Mesendoderm (in vitro differentiated cells): Measurements from ENCODE around the gene OTOG.

Source experiments
- DNase-seq: peaks from one replicate; pipeline ENCODE4 v3.0.0; 2013
- H2AK5ac ChIP-seq: 2 replicates; pipeline ENCODE4 v1.6.1; 2013; ENCODE audit warnings: low read length, inconsistent platforms
- H2BK120ac ChIP-seq: 2 replicates; pipeline ENCODE4 v1.6.1; 2013; ENCODE audit warnings: low read depth, mild to moderate bottlenecking, low read length, moderate library complexity, mixed read lengths
- H2BK15ac ChIP-seq: replicated peaks from 2 replicates; pipeline ENCODE4 v1.6.1; 2013; ENCODE audit warnings: low read depth, mild to moderate bottlenecking, moderate library complexity
- H2BK5ac ChIP-seq: 2 replicates; pipeline ENCODE4 v1.6.1; 2013; ENCODE audit warnings: low read length, inconsistent platforms
- H3K18ac ChIP-seq: 2 replicates; pipeline ENCODE4 v1.6.1; 2013; ENCODE audit warnings: mild to moderate bottlenecking, low read length, mixed read lengths
- H3K23ac ChIP-seq: one replicate; pipeline ENCODE4 v1.6.1; 2013; ENCODE audit warnings: low read length
- H3K27ac ChIP-seq: 2 replicates; pipeline ENCODE4 v1.5.1; 2013; ENCODE audit warnings: low read depth, mild to moderate bottlenecking, inconsistent platforms, low read length, moderate library complexity
- H3K27me3 ChIP-seq: 2 replicates; pipeline ENCODE4 v1.6.1; 2013; ENCODE audit warnings: low read length, control low read depth, mild to moderate bottlenecking, inconsistent platforms; ENCODE audit not compliant: insufficient read depth, poor library complexity
- H3K36me3 ChIP-seq: 2 replicates; pipeline ENCODE4 v1.6.1; 2013; ENCODE audit warnings: low read length, inconsistent platforms; ENCODE audit not compliant: control insufficient read depth, insufficient read depth
- H3K4ac ChIP-seq: one replicate; pipeline ENCODE4 v1.6.1; 2013; ENCODE audit warnings: low read depth, mild to moderate bottlenecking, low read length, moderate library complexity
- H3K4me1 ChIP-seq: 2 replicates; pipeline ENCODE4 v1.6.1; 2013; ENCODE audit warnings: low read depth, low read length, inconsistent platforms; ENCODE audit not compliant: control insufficient read depth
- H3K4me2 ChIP-seq: 2 replicates; pipeline ENCODE4 v1.6.1; 2013; ENCODE audit warnings: low read length
- H3K4me3 ChIP-seq: 2 replicates; pipeline ENCODE4 v1.5.1; 2013; ENCODE audit warnings: mild to moderate bottlenecking, low read length
- H3K56ac ChIP-seq: one replicate; pipeline ENCODE4 v1.6.1; 2013; ENCODE audit warnings: low read length
- H3K79me1 ChIP-seq: 2 replicates; pipeline ENCODE4 v1.6.1; 2013; ENCODE audit warnings: low read length, inconsistent platforms
- H3K79me2 ChIP-seq: 2 replicates; pipeline ENCODE4 v1.6.1; 2013; ENCODE audit warnings: mild to moderate bottlenecking, low read length; ENCODE audit not compliant: control insufficient read depth, insufficient read depth
- H3K9ac ChIP-seq: 2 replicates; pipeline ENCODE4 v1.6.1; 2013; ENCODE audit warnings: low read length, inconsistent platforms
- H4K5ac ChIP-seq: one replicate; pipeline ENCODE4 v1.6.1; 2013; ENCODE audit warnings: low read length
- H4K8ac ChIP-seq: one replicate; pipeline ENCODE4 v1.6.1; 2013; ENCODE audit warnings: low read depth, mild to moderate bottlenecking, control low read depth, low read length, moderate library complexity
- WGBS: extraction: QIAGEN DNeasy Blood & Tissue Kit; methylation state at CpG from one replicate; pipeline ENCODE4 v1.1.7; 2013; ENCODE audit warnings: low lambda C conversion rate, missing lambda C conversion rate; ENCODE audit not compliant: insufficient coverage; ENCODE audit errors: extremely low coverage; 5-methylcytosine and 5-hydroxymethylcytosine counted together

Gene OTOG

DNA sequence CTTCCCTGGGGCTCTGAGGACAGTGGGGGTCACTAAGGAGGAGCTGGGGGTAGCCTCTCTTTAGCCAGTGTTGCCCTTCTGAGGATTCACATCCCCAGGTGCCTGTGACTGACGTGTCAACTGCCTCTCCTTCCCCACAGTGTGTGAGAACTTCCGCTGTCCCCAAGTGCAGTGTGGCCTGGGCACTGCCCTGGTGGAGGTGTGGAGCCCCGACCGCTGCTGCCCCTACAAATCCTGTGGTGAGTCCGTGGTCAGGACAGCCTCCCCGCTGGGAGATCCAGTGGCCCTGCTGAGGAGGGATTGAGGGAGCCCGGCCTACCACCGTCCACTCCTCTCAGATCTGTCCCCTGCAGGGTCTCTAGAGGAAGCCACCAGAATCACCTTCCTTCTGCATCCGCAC lies 91.3 kb downstream of the OTOG start:
- Histone ChIP-seq H3K36me3 (no peaks in the 10 kb centered on the region), H2AK5ac (no peak overlapping the region), H3K79me1 (no peaks in the 10 kb centered on the region), H3K56ac (no peak overlapping the region), H4K8ac (no peak overlapping the region), H3K4me2 (no peak overlapping the region), H3K79me2 (no peaks in the 10 kb centered on the region), H2BK120ac (no peak overlapping the region), H3K23ac (no peak overlapping the region), H3K18ac (no peak overlapping the region), H3K9ac (no peak overlapping the region), H3K4me1 (no peaks in the 10 kb centered on the region), H3K27me3 (no peaks in the 10 kb centered on the region), H3K27ac (no peak overlapping the region), H4K5ac (no peak overlapping the region), H2BK5ac (no peak overlapping the region), H3K4me3 (no peak overlapping the region), H2BK15ac (no peak overlapping the region), H3K4ac (no peak overlapping the region)
- DNase-seq: no peak
- WGBS: no CpG with 5 or more reads among the region's 9 CpGs

DNA sequence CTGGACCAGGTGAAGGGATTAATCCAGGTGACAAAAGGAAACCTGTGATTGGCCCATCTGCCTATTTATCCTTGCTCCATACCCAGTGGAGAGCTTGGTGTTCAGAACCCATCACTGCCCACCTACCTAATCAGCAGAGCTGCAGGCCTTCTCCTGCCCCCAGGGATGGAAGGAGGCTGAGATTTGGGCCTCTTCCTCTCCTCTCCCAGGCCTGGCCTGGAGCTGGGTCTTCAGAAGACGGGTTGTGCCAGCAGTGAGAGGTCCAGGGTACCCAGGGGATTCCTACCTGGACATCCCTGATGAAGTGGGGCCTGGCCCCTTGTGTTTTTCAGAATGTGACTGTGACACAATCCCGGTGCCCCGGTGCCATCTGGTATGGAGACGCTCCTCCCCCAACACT lies 92.0 kb downstream of the OTOG start:
- Histone ChIP-seq H3K23ac (no peak overlapping the region), H3K79me1 (no peaks in the 10 kb centered on the region), H3K27me3 (no peaks in the 10 kb centered on the region), H3K36me3 (no peaks in the 10 kb centered on the region), H2AK5ac (no peak overlapping the region), H3K4me1 (no peaks in the 10 kb centered on the region), H2BK15ac (no peak overlapping the region), H3K18ac (no peak overlapping the region), H3K9ac (no peak overlapping the region), H3K4me3 (no peak overlapping the region), H3K27ac (no peak overlapping the region), H3K4ac (no peak overlapping the region), H3K56ac (no peak overlapping the region), H4K8ac (no peak overlapping the region), H3K4me2 (no peak overlapping the region), H4K5ac (no peak overlapping the region), H3K79me2 (no peaks in the 10 kb centered on the region), H2BK120ac (no peak overlapping the region), H2BK5ac (no peak overlapping the region)
- no peak for DNase-seq
- WGBS: no CpG with 5 or more reads among the region's 4 CpGs

DNA sequence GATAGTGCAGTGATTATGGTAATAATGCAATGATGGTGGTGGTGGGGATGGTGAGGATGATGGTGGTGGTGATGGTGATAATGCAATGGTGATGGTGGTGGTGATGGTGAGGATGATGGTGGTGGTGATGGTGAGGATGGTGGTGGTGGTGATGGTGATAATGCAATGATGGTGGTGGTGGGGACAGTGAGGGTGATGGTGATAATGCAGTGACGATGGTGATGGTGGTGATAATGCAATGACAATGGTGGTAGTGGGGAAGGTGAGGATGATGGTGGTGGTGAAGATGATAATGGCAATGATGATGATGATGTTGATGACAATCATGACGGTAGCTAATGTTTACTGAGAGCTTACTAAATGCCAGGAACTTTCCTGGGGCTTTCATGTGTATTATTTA lies 92.7 kb downstream of the OTOG start:
- Histone ChIP-seq H2BK5ac (no peak overlapping the region), H3K23ac (no peak overlapping the region), H2AK5ac (no peak overlapping the region), H4K5ac (no peak overlapping the region), H3K18ac (no peak overlapping the region), H3K27ac (no peak overlapping the region), H2BK15ac (no peak overlapping the region), H3K56ac (no peak overlapping the region), H3K4me1 (no peaks in the 10 kb centered on the region), H3K79me1 (no peaks in the 10 kb centered on the region), H4K8ac (no peak overlapping the region), H3K4ac (no peak overlapping the region), H3K36me3 (no peaks in the 10 kb centered on the region), H3K4me3 (no peak overlapping the region), H3K9ac (no peak overlapping the region), H2BK120ac (no peak overlapping the region), H3K79me2 (no peaks in the 10 kb centered on the region), H3K4me2 (no peak overlapping the region), H3K27me3 (no peaks in the 10 kb centered on the region)
- WGBS: no CpG with 5 or more reads among the region's 2 CpGs
- no peak for DNase-seq

DNA sequence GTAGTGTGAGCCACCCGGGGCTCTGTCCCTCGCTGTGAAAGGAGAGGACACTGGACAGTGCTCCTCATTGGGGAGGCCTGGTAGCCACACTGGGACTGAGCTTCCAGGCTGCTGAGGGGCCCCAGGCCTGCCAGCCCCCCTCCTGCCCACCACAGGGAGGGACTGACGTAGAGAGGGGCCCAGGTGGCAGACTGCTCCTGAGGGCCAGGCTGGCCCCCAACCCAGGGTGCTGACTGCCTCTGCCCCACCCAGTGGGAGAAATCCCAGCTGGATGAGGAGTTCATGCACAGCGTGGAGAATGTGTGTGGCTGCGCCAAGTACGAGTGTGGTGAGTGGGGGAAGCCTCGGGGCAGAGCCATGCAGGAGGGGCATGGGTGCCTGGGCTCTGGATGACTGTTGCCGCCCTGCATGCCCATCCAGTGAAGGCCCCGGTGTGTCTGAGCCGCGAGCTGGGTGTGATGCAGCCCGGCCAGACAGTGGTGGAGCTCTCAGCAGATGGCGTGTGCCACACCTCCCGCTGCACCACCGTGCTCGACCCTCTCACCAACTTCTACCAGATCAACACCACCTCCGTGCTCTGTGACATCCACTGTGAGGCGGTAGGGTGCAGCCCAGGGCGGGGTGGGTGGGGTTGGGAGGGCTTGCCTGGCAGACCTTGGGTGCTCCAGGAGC lies 93.6 kb downstream of the OTOG start:
- Histone ChIP-seq H4K5ac (no peak overlapping the region), H3K4me2 (no peak overlapping the region), H2AK5ac (no peak overlapping the region), H3K27ac (no peak overlapping the region), H3K79me1 (no peaks in the 10 kb centered on the region), H2BK5ac (no peak overlapping the region), H3K36me3 (no peaks in the 10 kb centered on the region), H2BK15ac (no peak overlapping the region), H3K9ac (no peak overlapping the region), H3K56ac (no peak overlapping the region), H3K4me1 (no peaks in the 10 kb centered on the region), H3K79me2 (no peaks in the 10 kb centered on the region), H3K4me3 (no peak overlapping the region), H3K27me3 (no peaks in the 10 kb centered on the region), H4K8ac (no peak overlapping the region), H3K23ac (no peak overlapping the region), H2BK120ac (no peak overlapping the region), H3K4ac (no peak overlapping the region), H3K18ac (no peak overlapping the region)
- WGBS: no CpG with 5 or more reads among the region's 19 CpGs
- DNase-seq: no peak

DNA sequence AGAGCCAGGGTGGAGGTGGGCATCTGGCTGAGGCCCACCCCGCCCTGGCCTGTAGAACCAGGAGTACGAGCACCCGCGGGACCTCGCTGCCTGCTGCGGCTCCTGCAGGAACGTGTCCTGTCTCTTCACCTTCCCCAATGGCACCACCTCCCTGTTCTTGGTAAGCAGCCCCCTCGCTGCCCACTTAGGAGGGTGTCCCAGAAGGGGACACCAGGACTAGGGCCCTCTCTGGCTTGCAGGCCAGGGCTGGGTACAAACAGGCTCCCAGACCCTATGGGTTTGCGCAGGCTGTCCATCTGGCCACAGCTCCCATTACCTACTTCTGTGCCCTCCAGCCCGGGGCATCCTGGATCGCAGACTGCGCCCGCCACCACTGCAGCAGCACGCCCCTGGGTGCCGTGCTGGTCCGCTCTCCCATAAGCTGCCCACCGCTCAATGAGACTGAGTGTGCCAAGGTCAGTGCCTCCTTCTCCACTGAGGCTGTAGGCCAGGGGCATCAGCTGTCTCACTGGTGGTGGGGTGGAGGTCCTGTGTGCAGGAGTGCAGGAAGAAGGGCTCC lies 94.8 kb downstream of the OTOG start:
- Histone ChIP-seq H3K4ac (no peak overlapping the region), H3K79me1 (no peaks in the 10 kb centered on the region), H3K9ac (no peak overlapping the region), H3K23ac (no peak overlapping the region), H3K27ac (no peak overlapping the region), H3K79me2 (no peaks in the 10 kb centered on the region), H3K27me3 (no peaks in the 10 kb centered on the region), H2BK5ac (no peak overlapping the region), H3K4me3 (no peak overlapping the region), H2BK15ac (no peak overlapping the region), H2BK120ac (no peak overlapping the region), H3K4me1 (no peaks in the 10 kb centered on the region), H3K4me2 (no peak overlapping the region), H3K18ac (no peak overlapping the region), H3K36me3 (no peaks in the 10 kb centered on the region), H4K5ac (no peak overlapping the region), H2AK5ac (no peak overlapping the region), H3K56ac (no peak overlapping the region), H4K8ac (no peak overlapping the region)
- DNase-seq: no peak
- WGBS: no CpG with 5 or more reads among the region's 17 CpGs

DNA sequence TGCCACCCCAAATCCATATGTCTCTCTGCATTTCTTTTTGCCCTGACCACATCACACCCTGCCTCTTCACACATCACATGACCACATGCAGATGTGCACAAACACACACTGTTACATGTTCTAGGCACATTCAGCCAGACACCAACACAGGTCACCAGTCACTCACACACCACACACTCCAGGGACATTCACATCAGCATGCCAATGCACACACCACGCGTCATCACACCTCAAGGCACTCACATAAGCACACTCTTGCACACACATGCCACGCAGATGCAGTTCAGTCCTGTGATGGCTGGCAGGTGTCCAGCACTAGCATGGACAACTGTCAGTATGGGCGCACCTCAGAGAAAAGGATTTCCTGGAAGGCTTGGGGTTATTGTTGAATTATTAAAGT lies 95.3 kb downstream of the OTOG start:
- Histone ChIP-seq H2AK5ac (no peak overlapping the region), H3K27me3 (no peaks in the 10 kb centered on the region), H4K5ac (no peak overlapping the region), H3K27ac (no peak overlapping the region), H2BK15ac (no peak overlapping the region), H2BK5ac (no peak overlapping the region), H3K4ac (no peak overlapping the region), H3K9ac (no peak overlapping the region), H3K18ac (no peak overlapping the region), H3K79me1 (no peaks in the 10 kb centered on the region), H3K23ac (no peak overlapping the region), H4K8ac (no peak overlapping the region), H3K36me3 (no peaks in the 10 kb centered on the region), H3K4me2 (no peak overlapping the region), H2BK120ac (no peak overlapping the region), H3K4me3 (no peak overlapping the region), H3K79me2 (no peaks in the 10 kb centered on the region), H3K56ac (no peak overlapping the region), H3K4me1 (no peaks in the 10 kb centered on the region)
- DNase-seq: no peak
- WGBS: no CpG with 5 or more reads among the region's 4 CpGs
